Measurements from ENCODE around the gene TRIM47. TPM values are rescaled to one million over a fixed set of nuclear protein-coding genes. Genes with fewer than 3 reads are reported as not detected.

TRIM47 gene
- total and polyA plus RNA-seq, 2 experiments from 2014 or later, result 7.2 to 9.9 TPM

- DNase-seq (ENCODE audit: low spot score), result no peak
- Mint-ChIP-seq H3K27ac (no peak overlapping the region), H3K27me3 (ENCODE audit: insufficient read depth, low read depth, poor library complexity) (peaks cover 8% of the 10 kb centered on the region), H3K4me1 (peaks cover 14% of the 10 kb centered on the region), H3K9me3 (no peaks in the 10 kb centered on the region), H3K36me3 (ENCODE audit: low read depth) (peaks cover 35% of the 10 kb centered on the region), H3K4me3 (no peak overlapping the region)
- peaks cover 10% of the 10 kb centered on the region for H3K4me1 ChIP-seq (ENCODE audit: insufficient read depth)
- H3F3A ChIP-seq (replicated peaks; ENCODE audit: low read depth), result peaks cover 17% of the 10 kb centered on the region; the same call in 1 of the 2 replicates
- H3K27ac ChIP-seq (ENCODE audit: low read depth), result no peak overlapping the region
- no peak overlapping the region for H2AFZ ChIP-seq
- no peak overlapping the region for H3K4me2 ChIP-seq
- no peaks in the 10 kb centered on the region for H3K27me3 ChIP-seq (ENCODE audit: insufficient read depth)
- H3K9me2 ChIP-seq (ENCODE audit: insufficient read depth), result no peaks in the 10 kb centered on the region
- ATAC-seq, result peak; percentile 10; the same call in 2 of the 3 replicates
- no peaks in the 10 kb centered on the region for H4K20me1 ChIP-seq (replicated peaks; ENCODE audit: insufficient read depth)
- H3K36me3 ChIP-seq (ENCODE audit: insufficient read depth), result 0 out of 2 replicates have a peak, but pooled peaks cover 8% of the 10 kb centered on the region
- H3K79me2 ChIP-seq (replicated peaks; ENCODE audit: insufficient read depth), result no peaks in the 10 kb centered on the region
- TF ChIP-seq ZNF331 (CRISPR knock-in tag; IDR thresholded peaks at IDR 0.05; ENCODE audit: low read depth) (no peak), ZNF462 (CRISPR knock-in tag; IDR thresholded peaks at IDR 0.05) (no peak), ZNF114 (CRISPR knock-in tag; IDR thresholded peaks at IDR 0.05) (no peak), POLR2AphosphoS5 (IDR thresholded peaks at IDR 0.05; ENCODE audit: low read depth) (no peak), REST (IDR thresholded peaks at IDR 0.05; ENCODE audit: unreplicated experiment) (no peak), CREB1 (CRISPR knock-in tag; IDR thresholded peaks at IDR 0.05; ENCODE audit: low read depth) (no peak), NANOG (IDR thresholded peaks at IDR 0.05; ENCODE audit: borderline replicate concordance) (no peak), CTCF (conservative IDR thresholded peaks at IDR 0.05; ENCODE audit: low read depth in 2 of 2) (no peak), ETS1 (IDR thresholded peaks at IDR 0.05) (no peak), STAT1 (IDR thresholded peaks at IDR 0.05; ENCODE audit: unreplicated experiment) (no peak), EZH2phosphoT487 (IDR thresholded peaks at IDR 0.05; ENCODE audit: unreplicated experiment) (no peak), EZH2 (IDR thresholded peaks at IDR 0.05; ENCODE audit: low read depth, unreplicated experiment) (no peak)
- H3K4me3 ChIP-seq, result no peak overlapping the region
Measured at GRCh38 chr17:75844530-75845057, 33.8 kb downstream of the TRIM47 start.

Data from GM23338 (cell line).